ENCODE data around the gene ACAD10.

DNA sequence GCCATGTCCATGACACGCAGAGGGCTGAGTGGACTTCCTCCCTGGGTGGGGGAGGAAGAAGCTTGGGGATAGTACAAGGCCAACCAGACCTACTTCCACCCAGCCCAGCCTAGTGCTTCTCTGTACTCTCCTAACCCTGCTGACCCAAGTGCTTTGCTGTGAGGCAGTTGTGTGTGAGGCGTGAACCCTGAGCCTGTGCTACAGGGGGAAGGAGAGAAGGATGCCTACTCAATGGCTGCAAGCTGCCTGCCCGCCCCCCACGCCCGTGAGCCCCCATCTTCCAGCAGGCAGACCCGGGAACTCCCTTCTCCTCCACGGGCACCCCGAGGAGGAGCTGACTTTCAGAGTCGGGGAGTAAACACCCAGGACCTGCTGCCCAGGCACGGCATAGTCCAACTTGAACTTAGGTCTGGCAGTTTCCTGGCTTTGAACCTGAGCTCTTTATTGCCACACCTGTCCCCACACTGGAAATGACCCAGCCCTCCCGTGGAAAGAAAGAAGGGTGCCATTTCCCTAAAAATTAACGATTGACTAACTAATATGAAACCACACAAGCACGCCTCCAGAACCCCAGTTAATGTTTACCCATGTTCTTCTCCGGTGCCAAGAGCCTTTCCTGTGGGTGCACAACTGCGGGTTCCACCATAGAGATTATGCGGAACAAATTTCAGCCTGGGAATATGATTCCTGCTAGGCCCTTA lies 91.6 kb downstream of the ACAD10 start:
- TF ChIP-seq, protein P1, sequence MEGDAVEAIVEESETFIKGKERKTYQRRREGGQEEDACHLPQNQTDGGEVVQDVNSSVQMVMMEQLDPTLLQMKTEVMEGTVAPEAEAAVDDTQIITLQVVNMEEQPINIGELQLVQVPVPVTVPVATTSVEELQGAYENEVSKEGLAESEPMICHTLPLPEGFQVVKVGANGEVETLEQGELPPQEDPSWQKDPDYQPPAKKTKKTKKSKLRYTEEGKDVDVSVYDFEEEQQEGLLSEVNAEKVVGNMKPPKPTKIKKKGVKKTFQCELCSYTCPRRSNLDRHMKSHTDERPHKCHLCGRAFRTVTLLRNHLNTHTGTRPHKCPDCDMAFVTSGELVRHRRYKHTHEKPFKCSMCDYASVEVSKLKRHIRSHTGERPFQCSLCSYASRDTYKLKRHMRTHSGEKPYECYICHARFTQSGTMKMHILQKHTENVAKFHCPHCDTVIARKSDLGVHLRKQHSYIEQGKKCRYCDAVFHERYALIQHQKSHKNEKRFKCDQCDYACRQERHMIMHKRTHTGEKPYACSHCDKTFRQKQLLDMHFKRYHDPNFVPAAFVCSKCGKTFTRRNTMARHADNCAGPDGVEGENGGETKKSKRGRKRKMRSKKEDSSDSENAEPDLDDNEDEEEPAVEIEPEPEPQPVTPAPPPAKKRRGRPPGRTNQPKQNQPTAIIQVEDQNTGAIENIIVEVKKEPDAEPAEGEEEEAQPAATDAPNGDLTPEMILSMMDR (conservative IDR thresholded peaks at IDR 0.05; ENCODE audit: low read length) = no peak
- no peak for TF ChIP-seq EZH2phosphoT487 (IDR thresholded peaks at IDR 0.05; ENCODE audit: borderline replicate concordance, low read depth, low read length)
